Subcutaneous adipose tissue (tissue), 4 donors: ENCODE results near the gene CAMTA2. TPM values are rescaled to one million over a fixed set of nuclear protein-coding genes. Genes with fewer than 3 reads are reported as not detected.

Experiments used
- total RNA-seq, 4 donors: library from RNA; depleted of rRNA; stranded (reverse); fragments of >200 nt; gene quantifications; one replicate each; pipeline ENCODE4 v1.1.0, GENCODE V29; 2016
- TF ChIP-seq, protein P1 (sequence below): fragments of 450-650 bp; IDR thresholded peaks from one replicate; pipeline ENCODE4 v1.5.1; 2016; ENCODE audit warnings: low read depth, mild to moderate bottlenecking, control low read depth, antibody characterized with exemption, moderate library complexity

Gene CAMTA2
- total RNA-seq, 4 donors from 2014 or later: 11.4 to 21.9 (median 17.5) TPM

GRCh38 chr17:4982305-4982704, 5.2 kb downstream of the CAMTA2 start:
- TF ChIP-seq, protein P1, sequence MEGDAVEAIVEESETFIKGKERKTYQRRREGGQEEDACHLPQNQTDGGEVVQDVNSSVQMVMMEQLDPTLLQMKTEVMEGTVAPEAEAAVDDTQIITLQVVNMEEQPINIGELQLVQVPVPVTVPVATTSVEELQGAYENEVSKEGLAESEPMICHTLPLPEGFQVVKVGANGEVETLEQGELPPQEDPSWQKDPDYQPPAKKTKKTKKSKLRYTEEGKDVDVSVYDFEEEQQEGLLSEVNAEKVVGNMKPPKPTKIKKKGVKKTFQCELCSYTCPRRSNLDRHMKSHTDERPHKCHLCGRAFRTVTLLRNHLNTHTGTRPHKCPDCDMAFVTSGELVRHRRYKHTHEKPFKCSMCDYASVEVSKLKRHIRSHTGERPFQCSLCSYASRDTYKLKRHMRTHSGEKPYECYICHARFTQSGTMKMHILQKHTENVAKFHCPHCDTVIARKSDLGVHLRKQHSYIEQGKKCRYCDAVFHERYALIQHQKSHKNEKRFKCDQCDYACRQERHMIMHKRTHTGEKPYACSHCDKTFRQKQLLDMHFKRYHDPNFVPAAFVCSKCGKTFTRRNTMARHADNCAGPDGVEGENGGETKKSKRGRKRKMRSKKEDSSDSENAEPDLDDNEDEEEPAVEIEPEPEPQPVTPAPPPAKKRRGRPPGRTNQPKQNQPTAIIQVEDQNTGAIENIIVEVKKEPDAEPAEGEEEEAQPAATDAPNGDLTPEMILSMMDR: no peak

GRCh38 chr17:4980644-4981216, 6.7 kb downstream of the CAMTA2 start:
- TF ChIP-seq, protein P1: no peak

DNA sequence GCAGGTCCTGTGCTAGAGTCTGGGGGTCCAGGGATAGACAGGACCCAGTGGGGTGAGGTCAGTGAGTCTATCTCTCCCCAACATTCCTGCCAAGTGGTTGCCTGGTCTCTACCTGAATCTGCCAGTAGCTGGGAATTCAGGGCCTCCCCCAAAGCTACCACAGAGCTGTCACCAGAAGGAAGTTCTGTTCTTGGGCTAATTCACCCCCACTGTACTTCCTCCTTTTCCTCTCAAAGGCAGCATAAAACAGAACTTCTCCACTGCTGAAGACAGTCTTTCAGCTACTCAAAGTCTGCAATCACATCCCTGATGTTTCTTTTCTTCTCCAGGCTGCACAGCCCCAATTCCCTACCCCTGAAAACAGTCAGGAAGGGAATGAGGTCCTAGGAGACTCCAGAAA, 8.7 kb downstream of the CAMTA2 start:
- TF ChIP-seq, protein P1: no peak

- TF ChIP-seq, protein P1: no peak
Observed at GRCh38 chr17:4974115-4974670, 13.3 kb downstream of the CAMTA2 start.

DNA sequence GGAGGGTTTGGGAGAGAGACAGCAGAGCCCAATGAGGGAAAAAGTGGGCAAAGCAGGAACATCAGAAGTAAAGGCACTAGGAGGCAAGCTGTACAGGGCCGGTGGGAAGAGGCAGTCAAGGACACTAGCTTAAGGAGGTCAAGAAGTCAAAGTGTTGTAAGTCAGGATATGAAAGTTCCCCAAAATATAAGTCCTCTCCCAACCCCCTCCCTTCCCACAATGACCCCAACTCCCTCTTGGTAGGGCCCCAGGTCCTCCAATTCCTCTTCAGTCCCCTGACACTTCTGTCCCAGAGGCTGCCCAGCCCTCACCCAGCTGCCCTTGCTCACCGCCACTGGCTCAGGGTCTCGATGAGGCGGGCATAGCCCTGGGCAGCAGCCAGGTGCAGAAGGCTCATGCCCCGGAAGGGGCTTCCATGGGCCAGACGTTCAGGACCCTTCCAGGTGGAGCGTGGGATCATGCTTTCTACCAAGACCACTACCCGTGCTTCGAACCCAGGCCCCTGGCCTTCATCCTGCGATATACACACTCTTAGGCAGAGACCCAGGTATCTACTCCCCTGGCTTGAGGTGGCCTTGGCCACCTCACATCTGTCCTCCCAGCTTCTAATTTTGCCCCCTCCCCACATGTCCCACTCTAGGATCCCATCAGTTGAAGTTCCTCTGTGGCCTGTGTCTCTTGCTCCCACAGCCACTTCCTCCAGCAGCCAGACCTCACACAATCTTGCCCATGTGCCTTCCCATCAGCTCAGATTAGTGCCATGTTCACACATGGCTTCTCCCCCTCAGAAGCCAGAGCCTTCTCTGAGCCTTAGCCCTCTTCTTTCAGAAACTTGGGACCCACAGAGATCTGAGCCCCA, 14.0 kb downstream of the CAMTA2 start:
- TF ChIP-seq, protein P1: no peak

DNA sequence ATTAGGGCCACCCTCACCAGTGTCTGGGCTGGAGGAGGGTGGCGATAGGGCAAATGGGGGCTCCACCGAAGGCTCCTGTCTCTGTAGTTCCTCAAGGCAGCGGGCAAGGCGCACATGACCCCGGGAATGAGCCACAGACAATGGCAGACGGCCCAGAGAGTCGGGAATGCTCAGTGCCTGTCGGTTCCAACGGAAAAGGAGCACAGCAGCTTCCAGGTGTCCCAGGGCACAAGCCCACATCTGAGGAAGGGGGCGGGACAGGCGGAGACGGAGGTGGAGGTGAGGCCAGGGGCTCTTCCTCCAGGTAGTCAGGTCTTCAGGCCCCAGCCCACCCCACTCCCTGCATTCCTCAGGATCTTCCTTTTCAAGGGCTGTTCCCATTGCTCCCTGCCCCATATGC, 14.7 kb downstream of the CAMTA2 start:
- TF ChIP-seq, protein P1: no peak

DNA sequence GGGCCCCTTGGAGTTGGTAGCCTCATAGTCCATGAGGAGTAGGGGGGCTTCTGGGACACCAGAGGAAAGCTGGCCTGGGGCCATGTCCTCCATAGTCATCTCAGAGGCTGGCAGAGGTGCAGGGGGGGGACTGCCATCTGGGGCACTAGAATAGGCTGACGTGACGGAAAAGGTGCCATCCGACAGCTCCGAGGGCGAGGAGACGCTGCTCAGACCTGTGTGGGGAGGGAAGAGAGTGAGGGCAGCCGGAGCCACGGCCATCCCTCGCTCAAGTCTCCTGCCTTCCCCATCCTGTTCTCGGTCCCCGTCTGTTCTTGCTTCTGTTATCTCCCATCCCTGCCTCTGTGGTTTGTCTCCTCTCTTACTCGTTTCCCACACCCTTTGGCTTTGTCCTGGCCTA, 15.2 kb downstream of the CAMTA2 start:
- TF ChIP-seq, protein P1: no peak
